Large intestine (tissue), 3 donors: ENCODE data around the gene HIVEP3. TPM values are rescaled to one million over a fixed set of nuclear protein-coding genes. Genes with fewer than 3 reads are reported as not detected.
A peak's percentile ranks its signal among the peaks of the same experiment; 100 is the strongest.

Experiments used
- DNase-seq, 2 donors: peaks; one replicate each; pipeline versions ENCODE4 v3.0.0 to v3.0.0-alpha.2; 2013
- H3K27ac ChIP-seq: one replicate; pipeline ENCODE4 v1.5.1; 2013; ENCODE audit warnings: low read length
- H3K27me3 ChIP-seq: 2 replicates; pipeline ENCODE4 v1.6.1; 2013; ENCODE audit warnings: low read length; ENCODE audit not compliant: control insufficient read depth, insufficient read depth
- H3K36me3 ChIP-seq: 2 replicates; pipeline ENCODE4 v1.6.1; 2013; ENCODE audit warnings: low read length; ENCODE audit not compliant: control insufficient read depth, insufficient read depth
- H3K4me1 ChIP-seq: one replicate; pipeline ENCODE4 v1.6.1; 2013; ENCODE audit warnings: low read length; ENCODE audit not compliant: control insufficient read depth, insufficient read depth
- H3K4me3 ChIP-seq: one replicate; pipeline ENCODE4 v1.5.1; 2013; ENCODE audit warnings: low read length
- H3K9me3 ChIP-seq: one replicate; pipeline ENCODE4 v1.6.1; 2013; ENCODE audit warnings: mild to moderate bottlenecking, low read depth, low read length, moderate library complexity; ENCODE audit not compliant: control insufficient read depth
- WGBS: methylation state at CpG from one replicate; pipeline ENCODE4 v1.1.5; 2013; ENCODE audit warnings: low lambda C conversion rate; ENCODE audit not compliant: insufficient coverage; 5-methylcytosine and 5-hydroxymethylcytosine counted together
- polyA plus RNA-seq: library from polyadenylated mRNA; unstranded; fragments of 120-200 nt; gene quantifications from one replicate; pipeline ENCODE4 v1.2.1, GENCODE V29; 2013

Gene HIVEP3
- polyA plus RNA-seq, 1 donor, result 2.6 TPM

GRCh38 chr1:41578712-41579335, 339.9 kb downstream of the HIVEP3 start:
- no peaks in the 10 kb centered on the region for H3K36me3 ChIP-seq
- H3K27me3 ChIP-seq, result no peaks in the 10 kb centered on the region
- DNase-seq, result peak in 1 of 2 donors; percentile 14
- no CpG with 5 or more reads among the region's 4 CpGs for WGBS
- no peak overlapping the region for H3K27ac ChIP-seq
- H3K4me1 ChIP-seq, result no peaks in the 10 kb centered on the region
- no peaks in the 10 kb centered on the region for H3K9me3 ChIP-seq
- no peak overlapping the region for H3K4me3 ChIP-seq

GRCh38 chr1:41576620-41577019, 342.1 kb downstream of the HIVEP3 start:
- Histone ChIP-seq H3K9me3 (no peaks in the 10 kb centered on the region), H3K4me1 (no peaks in the 10 kb centered on the region), H3K4me3 (no peak overlapping the region), H3K27ac (no peak overlapping the region), H3K27me3 (peaks cover 4% of the 10 kb centered on the region), H3K36me3 (no peaks in the 10 kb centered on the region)
- no CpG with 5 or more reads among the region's 4 CpGs for WGBS
- DNase-seq, result no peak

- Histone ChIP-seq H3K27me3 (peaks cover 4% of the 10 kb centered on the region), H3K27ac (no peak overlapping the region), H3K4me1 (no peaks in the 10 kb centered on the region), H3K36me3 (no peaks in the 10 kb centered on the region), H3K9me3 (no peaks in the 10 kb centered on the region), H3K4me3 (no peak overlapping the region)
- WGBS, result no CpG with 5 or more reads among the region's 3 CpGs
- DNase-seq, result no peak
These were observed 342.5 kb downstream of the HIVEP3 start for GRCh38 chr1:41576206-41576605.

GRCh38 chr1:41574842-41575241, 343.9 kb downstream of the HIVEP3 start:
- no peaks in the 10 kb centered on the region for H3K4me1 ChIP-seq
- WGBS, result no CpG with 5 or more reads among the region's 5 CpGs

GRCh38 chr1:41573785-41574713, 344.7 kb downstream of the HIVEP3 start:
- no peaks in the 10 kb centered on the region for H3K36me3 ChIP-seq
- H3K27me3 ChIP-seq, result peaks cover 4% of the 10 kb centered on the region
- no peak overlapping the region for H3K27ac ChIP-seq
- whole genome bisulfite sequencing, result no CpG with 5 or more reads among the region's 18 CpGs
- peak; percentile 52 to 58 for DNase-seq
- H3K9me3 ChIP-seq, result no peaks in the 10 kb centered on the region
- H3K4me3 ChIP-seq, result no peak overlapping the region
- no peaks in the 10 kb centered on the region for H3K4me1 ChIP-seq

More at GRCh38 chr1:41574842-41575241, 343.9 kb downstream of the HIVEP3 start:
- DNase-seq, result no peak
- Histone ChIP-seq H3K36me3 (no peaks in the 10 kb centered on the region), H3K27me3 (peaks cover 4% of the 10 kb centered on the region), H3K9me3 (no peaks in the 10 kb centered on the region), H3K27ac (no peak overlapping the region), H3K4me3 (no peak overlapping the region)

GRCh38 chr1:41573194-41573593, 345.5 kb downstream of the HIVEP3 start:
- H3K4me3 ChIP-seq, result no peak overlapping the region
- no CpG with 5 or more reads among the region's 3 CpGs for WGBS
- no peaks in the 10 kb centered on the region for H3K36me3 ChIP-seq
- no peak for DNase-seq
- no peaks in the 10 kb centered on the region for H3K9me3 ChIP-seq
- H3K27ac ChIP-seq, result no peak overlapping the region
- peaks cover 4% of the 10 kb centered on the region for H3K27me3 ChIP-seq
- H3K4me1 ChIP-seq, result no peaks in the 10 kb centered on the region

- no peaks in the 10 kb centered on the region for H3K4me1 ChIP-seq
- H3K36me3 ChIP-seq, result no peaks in the 10 kb centered on the region
- 40% methylated on average over 1 of the region's 5 CpGs for WGBS
- DNase-seq, result no peak
- H3K4me3 ChIP-seq, result no peak overlapping the region
- no peak overlapping the region for H3K27ac ChIP-seq
- peaks cover 4% of the 10 kb centered on the region for H3K27me3 ChIP-seq
- H3K9me3 ChIP-seq, result no peaks in the 10 kb centered on the region
These were observed 346.5 kb downstream of the HIVEP3 start for GRCh38 chr1:41572224-41572623.

- Histone ChIP-seq H3K9me3 (no peaks in the 10 kb centered on the region), H3K27ac (no peak overlapping the region), H3K27me3 (peaks cover 7% of the 10 kb centered on the region), H3K4me3 (no peak overlapping the region), H3K36me3 (no peaks in the 10 kb centered on the region), H3K4me1 (no peaks in the 10 kb centered on the region)
- no peak for DNase-seq
- no CpG with 5 or more reads among the region's 3 CpGs for WGBS
These were observed 347.7 kb downstream of the HIVEP3 start for GRCh38 chr1:41571041-41571440.

- no peak for DNase-seq
- Histone ChIP-seq H3K27ac (no peak overlapping the region), H3K27me3 (peaks cover 7% of the 10 kb centered on the region), H3K4me1 (no peaks in the 10 kb centered on the region), H3K36me3 (no peaks in the 10 kb centered on the region), H3K9me3 (no peaks in the 10 kb centered on the region), H3K4me3 (no peak overlapping the region)
- WGBS, result 83% methylated on average over 1 of the region's 9 CpGs
These were observed 350.5 kb downstream of the HIVEP3 start for GRCh38 chr1:41568204-41568603.

GRCh38 chr1:41566969-41567368, 351.8 kb downstream of the HIVEP3 start:
- no peaks in the 10 kb centered on the region for H3K36me3 ChIP-seq
- 83% methylated on average over 1 of the region's 2 CpGs for WGBS
- H3K27ac ChIP-seq, result no peak overlapping the region
- H3K27me3 ChIP-seq, result peaks cover 5% of the 10 kb centered on the region
- DNase-seq, result no peak
- no peaks in the 10 kb centered on the region for H3K9me3 ChIP-seq
- no peaks in the 10 kb centered on the region for H3K4me1 ChIP-seq
- H3K4me3 ChIP-seq, result no peak overlapping the region
